ENCODE measurements around the gene ATF2.

ATF2 gene

DNA sequence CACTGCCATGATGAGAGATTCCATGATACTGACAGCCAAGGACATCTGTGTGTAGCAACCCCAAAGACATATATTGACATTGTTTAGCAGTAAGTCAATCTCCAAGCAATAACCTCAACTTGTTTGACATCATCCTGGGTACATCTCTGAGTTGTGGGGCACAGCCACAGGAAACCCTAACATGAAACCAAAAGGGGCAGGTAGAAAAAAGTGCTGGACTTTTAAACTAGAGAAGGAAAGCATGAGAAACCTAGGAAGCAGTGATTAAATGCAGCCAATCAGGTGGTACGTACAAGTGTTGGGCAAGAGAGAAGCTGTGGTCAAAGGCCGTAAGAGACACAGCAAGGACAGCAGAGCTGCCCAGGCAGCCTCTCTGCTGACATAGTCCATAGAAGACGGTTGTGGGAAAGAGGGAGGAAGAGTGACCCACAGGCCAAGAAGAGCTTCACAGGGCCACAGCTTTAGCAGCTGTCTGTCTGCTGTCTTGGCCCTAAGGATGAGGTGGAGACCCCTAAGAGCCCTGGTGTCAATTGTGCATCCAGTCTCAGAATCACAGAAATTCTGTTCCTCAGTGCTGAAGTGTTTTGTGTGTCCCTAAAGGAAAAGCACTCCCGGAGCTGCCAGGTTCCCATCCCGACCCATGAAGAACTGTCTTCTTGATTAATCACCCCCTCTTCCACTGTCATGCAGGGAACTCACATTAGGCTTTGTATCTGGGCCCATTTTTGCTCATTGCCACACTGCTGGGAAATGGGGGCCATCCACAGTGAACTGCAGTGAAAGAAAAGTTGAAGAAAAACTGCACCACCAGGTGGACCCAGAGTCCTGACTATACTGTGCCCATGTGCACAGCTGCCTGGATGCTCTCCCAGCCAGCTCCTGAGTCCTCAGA, 137.4 kb downstream of the ATF2 start:
- peak; percentile 5 to 70 for DNase-seq (ENCODE audit: low read depth in 1 of 2, low spot score in 1 of 2)
- in situ Hi-C loops (cut with HindIII; ENCODE audit: low pct_unique_long_range_greater_than_20kb, low sequenced_read_pairs) = no loop called here
- TF ChIP-seq JUND (IDR thresholded peaks at IDR 0.05; ENCODE audit: low read depth) = no peak

DNA sequence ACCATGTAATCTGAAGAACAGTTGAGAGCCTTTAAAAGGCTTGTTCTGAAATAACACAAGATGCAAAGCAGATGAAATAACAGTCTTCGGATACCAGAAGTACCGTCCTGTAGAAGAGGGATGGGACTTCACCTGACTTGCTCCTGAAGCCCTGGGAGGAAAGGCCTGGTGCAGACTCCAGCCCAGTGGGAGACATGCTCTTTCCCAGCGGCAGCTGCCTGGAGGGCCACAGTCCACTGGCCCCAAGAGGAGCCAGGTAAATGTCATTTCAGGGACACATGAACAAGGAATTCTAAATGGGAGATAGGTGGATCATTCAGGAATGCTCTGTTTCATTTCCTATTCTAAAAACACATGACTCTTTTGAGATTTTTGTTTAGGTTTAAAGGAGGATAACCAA, 140.2 kb downstream of the ATF2 start:
- in situ Hi-C loops (cut with HindIII; ENCODE audit: low pct_unique_long_range_greater_than_20kb, low sequenced_read_pairs) = no loop called here

DNA sequence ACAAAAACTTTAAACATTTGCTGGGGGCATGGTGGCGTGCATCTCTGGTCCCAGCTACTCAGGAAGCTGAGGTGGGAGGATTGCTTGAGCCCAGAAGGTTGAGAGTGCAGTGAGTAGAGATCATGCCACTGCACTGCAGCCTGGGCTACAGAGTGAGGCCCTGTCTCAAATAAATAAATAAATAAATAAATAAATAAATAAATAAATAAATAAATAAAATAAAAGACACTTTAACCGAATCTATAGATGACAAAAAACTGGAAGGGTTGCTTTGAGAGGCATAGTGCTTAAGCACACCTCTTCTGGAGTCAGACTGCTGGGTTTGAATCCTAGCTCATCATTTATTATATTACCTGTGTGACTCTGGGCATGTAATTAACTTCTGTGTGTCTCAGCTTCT, 141.6 kb downstream of the ATF2 start:
- no peak for DNase-seq (ENCODE audit: low read depth in 1 of 2, low spot score in 1 of 2)
- no peak for TF ChIP-seq JUND (IDR thresholded peaks at IDR 0.05; ENCODE audit: low read depth)
- in situ Hi-C loops (cut with HindIII; ENCODE audit: low pct_unique_long_range_greater_than_20kb, low sequenced_read_pairs) = no loop called here

More for the DNA sequence above, 140.2 kb downstream of the ATF2 start:
- DNase-seq (ENCODE audit: low read depth in 1 of 2, low spot score in 1 of 2) = no peak
- TF ChIP-seq JUND (IDR thresholded peaks at IDR 0.05; ENCODE audit: low read depth) = no peak

DNA sequence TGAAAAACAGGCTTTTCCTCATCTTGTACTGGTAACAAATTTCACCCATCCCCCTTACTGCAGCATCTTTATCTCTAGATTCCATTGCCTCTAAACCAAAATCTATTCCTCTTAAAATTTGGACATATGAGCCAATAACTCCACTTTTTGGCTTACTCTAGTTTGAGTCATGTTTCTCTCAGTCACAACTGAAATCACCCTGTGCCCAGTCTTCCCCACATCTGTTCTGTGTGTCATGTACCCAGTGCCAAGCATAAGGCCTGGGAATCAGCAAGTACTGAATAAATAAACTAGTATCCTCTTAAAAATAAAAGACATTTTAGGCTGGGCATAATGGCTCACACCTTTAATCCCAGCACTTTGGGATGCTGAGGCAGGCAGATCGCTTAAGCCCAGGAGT, 142.1 kb downstream of the ATF2 start:
- DNase-seq (ENCODE audit: low read depth in 1 of 2, low spot score in 1 of 2) = no peak
- in situ Hi-C loops (cut with HindIII; ENCODE audit: low pct_unique_long_range_greater_than_20kb, low sequenced_read_pairs) = no loop called here
- no peak for TF ChIP-seq JUND (IDR thresholded peaks at IDR 0.05; ENCODE audit: low read depth)

DNA sequence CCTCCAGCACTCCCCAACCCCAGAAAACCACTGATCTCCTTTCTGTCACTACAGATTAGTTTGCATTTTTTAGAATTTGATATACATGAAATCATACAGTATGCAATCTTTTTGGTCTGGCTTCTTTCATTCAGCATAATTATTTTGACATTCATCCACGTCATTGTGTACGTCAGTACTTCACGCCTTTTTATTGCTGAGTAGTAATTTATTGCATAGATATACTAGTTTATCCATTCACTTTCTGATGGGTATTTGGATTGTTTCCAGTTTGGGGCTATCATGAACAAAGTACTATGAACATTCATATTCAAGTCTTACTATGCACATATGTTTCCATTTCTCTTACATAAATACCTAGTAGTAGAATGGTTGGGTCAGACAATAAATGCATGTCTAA, 142.8 kb downstream of the ATF2 start:
- in situ Hi-C loops (cut with HindIII; ENCODE audit: low pct_unique_long_range_greater_than_20kb, low sequenced_read_pairs) = no loop called here
- TF ChIP-seq JUND (IDR thresholded peaks at IDR 0.05; ENCODE audit: low read depth) = no peak

DNA sequence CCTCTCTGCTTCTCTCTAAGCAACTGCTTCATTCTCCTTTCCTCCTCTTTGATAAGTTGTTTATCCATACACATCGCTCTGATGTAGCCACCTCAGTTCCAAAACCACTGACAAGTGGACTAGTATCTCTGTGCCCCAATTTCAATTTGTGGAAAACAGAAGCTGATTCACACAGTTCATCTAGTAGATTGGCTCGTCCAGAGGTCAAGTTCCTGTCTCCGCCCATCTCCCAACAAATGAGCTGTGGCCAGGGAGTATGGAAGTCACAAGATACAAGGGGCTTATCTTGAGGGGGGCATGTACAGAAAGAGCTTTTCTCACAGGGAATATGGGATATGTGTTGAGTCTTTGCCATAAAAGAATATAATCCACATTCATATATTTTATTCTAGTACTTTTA, 145.1 kb downstream of the ATF2 start:
- in situ Hi-C loops (cut with HindIII; ENCODE audit: low pct_unique_long_range_greater_than_20kb, low sequenced_read_pairs) = no loop called here
- TF ChIP-seq JUND (IDR thresholded peaks at IDR 0.05; ENCODE audit: low read depth) = no peak
- no peak for DNase-seq (ENCODE audit: low read depth in 1 of 2, low spot score in 1 of 2)

More for the DNA sequence above, 142.8 kb downstream of the ATF2 start:
- no peak for DNase-seq (ENCODE audit: low read depth in 1 of 2, low spot score in 1 of 2)
